Measurements from ENCODE around the gene SP140. TPM values are rescaled to one million over a fixed set of nuclear protein-coding genes. Genes with fewer than 3 reads are reported as not detected.

Gene SP140
- total RNA-seq, 2 experiments from 2014 or later: 51.2 to 55.1 TPM

DNA sequence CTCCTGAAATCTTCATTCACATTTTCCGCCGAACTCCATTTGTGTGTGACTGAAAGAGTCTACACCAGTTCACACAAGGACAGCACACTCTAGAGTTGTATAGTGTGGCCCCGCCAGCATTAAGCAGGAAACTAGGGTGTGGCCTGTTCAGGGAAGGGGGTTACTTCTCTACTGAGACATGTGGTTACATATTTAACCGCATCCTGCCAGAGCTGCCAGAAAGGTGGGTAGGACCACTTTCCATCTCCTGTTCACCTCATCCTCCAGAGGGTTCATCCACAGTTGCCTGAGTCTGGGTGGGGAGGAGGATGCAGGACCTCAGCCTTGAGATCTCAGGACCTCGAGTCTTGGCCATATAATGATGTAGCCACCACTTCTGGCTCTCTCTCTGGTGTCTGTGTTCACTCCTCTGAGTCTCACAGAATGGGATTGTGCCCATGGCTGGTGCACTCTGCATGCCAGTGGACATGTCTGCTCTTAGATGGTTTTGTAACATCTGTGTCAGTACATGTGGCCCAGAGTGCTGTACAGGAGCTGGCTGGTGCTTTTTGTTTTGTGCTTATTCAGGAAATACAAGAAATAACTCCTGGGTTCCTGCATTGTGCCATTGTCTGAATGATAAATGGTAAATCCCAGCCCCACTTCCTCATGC lies 93.8 kb downstream of the SP140 start:
- intact Hi-C loops (cut with DNase I, micrococcal nuclease): loop anchor here in 1 of 2 experiments (1.0 to 5.0 kb wide), 4 partner anchors 8 to 101 kb away; partner anchors contain the start of genes SP100, SP110 and SP140L
- Histone ChIP-seq H3K9me3 (ENCODE audit: control insufficient read depth in 1 of 2, insufficient read depth in 1 of 2, low read length in 2 of 2) (peaks cover 0 to 8% of the 10 kb centered on the region in 2 experiments), H3K27ac (ENCODE audit: low read depth in 1 of 2, low read length in 2 of 2) (peak overlapping the region; percentile 62 to 69), H3K4me3 (ENCODE audit: low read length) (peak overlapping the region; percentile 24), H3K27me3 (ENCODE audit: control insufficient read depth in 1 of 2, insufficient read depth in 2 of 2, low read length in 2 of 2) (no peaks in the 10 kb centered on the region), H3K4me1 (ENCODE audit: insufficient read depth, low read length) (peaks cover 61% of the 10 kb centered on the region), H3K36me3 (ENCODE audit: insufficient read depth, low read length) (peaks cover 4% of the 10 kb centered on the region)
- peak; percentile 50 to 97 (median 69) for DNase-seq
- Mint-ChIP-seq H3K9me3 (no peaks in the 10 kb centered on the region), H3K4me3 (peak overlapping the region; percentile 72), H3K27me3 (no peaks in the 10 kb centered on the region), H3K4me1 (ENCODE audit: low read depth) (peaks cover 88% of the 10 kb centered on the region), H3K27ac (peak overlapping the region; percentile 87), H3K36me3 (ENCODE audit: low read depth) (peaks cover 9% of the 10 kb centered on the region)
- ChIA-PET CTCF (interaction anchor here (0.5 to 2.2 kb wide), 3 partner anchors 8 to 361 kb away, joined by 3 to 6 read pairs (median 3); partner anchors contain the start of gene SP140L), POLR2A (interaction anchor here (0.5 to 4.8 kb wide), 16 partner anchors 9 to 283 kb away, joined by 3 to 44 read pairs (median 4); partner anchors contain the start of genes SP110, SP140 and SP140L)
- TF ChIP-seq, protein P1, sequence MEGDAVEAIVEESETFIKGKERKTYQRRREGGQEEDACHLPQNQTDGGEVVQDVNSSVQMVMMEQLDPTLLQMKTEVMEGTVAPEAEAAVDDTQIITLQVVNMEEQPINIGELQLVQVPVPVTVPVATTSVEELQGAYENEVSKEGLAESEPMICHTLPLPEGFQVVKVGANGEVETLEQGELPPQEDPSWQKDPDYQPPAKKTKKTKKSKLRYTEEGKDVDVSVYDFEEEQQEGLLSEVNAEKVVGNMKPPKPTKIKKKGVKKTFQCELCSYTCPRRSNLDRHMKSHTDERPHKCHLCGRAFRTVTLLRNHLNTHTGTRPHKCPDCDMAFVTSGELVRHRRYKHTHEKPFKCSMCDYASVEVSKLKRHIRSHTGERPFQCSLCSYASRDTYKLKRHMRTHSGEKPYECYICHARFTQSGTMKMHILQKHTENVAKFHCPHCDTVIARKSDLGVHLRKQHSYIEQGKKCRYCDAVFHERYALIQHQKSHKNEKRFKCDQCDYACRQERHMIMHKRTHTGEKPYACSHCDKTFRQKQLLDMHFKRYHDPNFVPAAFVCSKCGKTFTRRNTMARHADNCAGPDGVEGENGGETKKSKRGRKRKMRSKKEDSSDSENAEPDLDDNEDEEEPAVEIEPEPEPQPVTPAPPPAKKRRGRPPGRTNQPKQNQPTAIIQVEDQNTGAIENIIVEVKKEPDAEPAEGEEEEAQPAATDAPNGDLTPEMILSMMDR (IDR thresholded peaks at IDR 0.05): no peak
- peak; percentile 95 for ATAC-seq (ENCODE audit: poor library complexity)

DNA sequence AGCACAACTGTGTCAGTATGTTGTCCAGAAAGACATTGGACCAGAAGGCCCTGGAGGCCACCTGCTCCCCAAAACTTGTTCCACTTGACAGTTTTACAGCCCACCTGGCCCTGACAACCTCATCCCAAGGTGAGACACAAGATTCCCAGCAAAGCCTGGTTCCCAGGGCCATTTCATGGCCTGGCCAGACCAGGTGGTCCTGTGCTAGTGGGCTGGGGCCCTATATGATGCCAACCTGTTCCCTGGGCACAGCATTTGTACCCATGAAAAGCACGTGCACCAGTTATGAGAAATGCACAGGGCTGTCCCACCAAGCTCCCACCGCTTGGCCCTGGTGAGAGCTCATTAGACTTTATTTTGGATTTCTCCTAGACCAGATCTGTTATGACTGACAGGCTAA lies 95.5 kb downstream of the SP140 start:
- peak overlapping the region; percentile 40 for H3K4me3 Mint-ChIP-seq
- H3K27me3 ChIP-seq (ENCODE audit: control insufficient read depth in 1 of 2, insufficient read depth in 2 of 2, low read length in 2 of 2): no peaks in the 10 kb centered on the region
- ChIA-PET CTCF (no interaction called here), POLR2A (interaction anchor here (1.0 to 2.2 kb wide), 2 partner anchors 66 to 102 kb away, joined by 3 to 9 read pairs; partner anchors contain the start of gene SP110)
- H3K27ac Mint-ChIP-seq: peak overlapping the region; percentile 80
- H3K9me3 ChIP-seq (ENCODE audit: control insufficient read depth in 1 of 2, insufficient read depth in 1 of 2, low read length in 2 of 2): peaks cover 0 to 8% of the 10 kb centered on the region in 2 experiments
- H3K4me3 ChIP-seq (ENCODE audit: low read length): no peak overlapping the region
- intact Hi-C loops (cut with DNase I, micrococcal nuclease): no loop called here
- no peaks in the 10 kb centered on the region for H3K27me3 Mint-ChIP-seq
- H3K4me1 Mint-ChIP-seq (ENCODE audit: low read depth): peaks cover 84% of the 10 kb centered on the region
- ATAC-seq (ENCODE audit: poor library complexity) (no peak), DNase-seq (no peak)
- H3K9me3 Mint-ChIP-seq: no peaks in the 10 kb centered on the region
- H3K36me3 ChIP-seq (ENCODE audit: insufficient read depth, low read length): peaks cover 5% of the 10 kb centered on the region
- no peak overlapping the region for H3K27ac ChIP-seq (ENCODE audit: low read depth in 1 of 2, low read length in 2 of 2)
- no peaks in the 10 kb centered on the region for H3K36me3 Mint-ChIP-seq (ENCODE audit: low read depth)
- TF ChIP-seq, protein P1 (IDR thresholded peaks at IDR 0.05): no peak
- peaks cover 71% of the 10 kb centered on the region for H3K4me1 ChIP-seq (ENCODE audit: insufficient read depth, low read length)

DNA sequence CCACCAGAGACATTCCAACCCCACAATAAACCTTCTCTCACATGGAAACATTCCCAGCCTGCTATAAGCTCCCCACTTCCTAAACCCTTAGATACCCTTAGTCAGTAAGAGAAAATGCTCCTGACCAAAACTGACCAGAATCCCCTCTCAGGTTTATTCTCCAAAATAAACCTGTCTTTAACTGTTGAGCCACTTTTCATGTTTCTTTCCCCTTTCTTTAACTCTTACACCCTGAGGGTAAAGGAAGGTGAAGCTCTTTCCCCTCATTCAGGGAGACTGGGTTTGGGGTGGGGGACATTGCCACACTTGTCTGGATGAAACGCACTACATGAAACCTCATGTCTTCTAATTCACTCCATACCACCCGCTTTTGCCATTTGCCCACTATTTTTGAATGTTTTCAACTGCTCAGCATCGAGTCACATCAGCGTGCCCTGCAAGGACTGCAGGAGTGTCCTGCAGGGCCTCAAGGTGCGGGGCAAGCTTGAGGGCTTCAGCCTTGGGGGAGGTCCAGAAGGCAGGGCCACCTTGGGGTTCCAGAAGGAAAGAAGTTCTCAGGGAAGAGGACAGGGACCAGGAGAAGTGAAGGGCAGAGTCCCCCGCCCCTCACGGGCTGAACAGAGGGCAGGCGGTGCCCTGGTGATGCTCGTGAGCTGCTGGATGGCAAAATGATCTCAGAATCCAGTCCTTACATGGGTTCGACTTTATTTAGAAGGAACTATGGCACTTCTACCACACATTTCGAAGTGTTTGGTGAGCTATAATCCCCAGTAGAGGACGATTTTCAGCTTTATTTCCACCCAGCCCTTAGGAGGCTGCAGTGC lies 97.2 kb downstream of the SP140 start:
- intact Hi-C loops (cut with DNase I, micrococcal nuclease): no loop called here
- no peaks in the 10 kb centered on the region for H3K27me3 ChIP-seq (ENCODE audit: control insufficient read depth in 1 of 2, insufficient read depth in 2 of 2, low read length in 2 of 2)
- H3K27ac ChIP-seq (ENCODE audit: low read depth in 1 of 2, low read length in 2 of 2): no peak overlapping the region
- no peak for ATAC-seq (ENCODE audit: poor library complexity)
- peaks cover 0 to 8% of the 10 kb centered on the region in 2 experiments for H3K9me3 ChIP-seq (ENCODE audit: control insufficient read depth in 1 of 2, insufficient read depth in 1 of 2, low read length in 2 of 2)
- H3K36me3 ChIP-seq (ENCODE audit: insufficient read depth, low read length): peaks cover 5% of the 10 kb centered on the region
- Mint-ChIP-seq H3K36me3 (ENCODE audit: low read depth) (peaks cover 9% of the 10 kb centered on the region), H3K4me3 (no peak overlapping the region), H3K27ac (peak overlapping the region; percentile 34), H3K4me1 (ENCODE audit: low read depth) (peaks cover 86% of the 10 kb centered on the region), H3K9me3 (no peaks in the 10 kb centered on the region), H3K27me3 (no peaks in the 10 kb centered on the region)
- H3K4me1 ChIP-seq (ENCODE audit: insufficient read depth, low read length): peaks cover 65% of the 10 kb centered on the region
- TF ChIP-seq, protein P1 (IDR thresholded peaks at IDR 0.05): no peak
- H3K4me3 ChIP-seq (ENCODE audit: low read length): no peak overlapping the region
- CTCF ChIA-PET: no interaction called here
- POLR2A ChIA-PET: interaction anchor here (0.6 to 2.2 kb wide), 3 partner anchors 8 to 103 kb away, joined by 3 to 9 read pairs (median 3); partner anchors contain the start of gene SP110
- DNase-seq: no peak
